Keratinocyte (primary cell): ENCODE measurements around the gene MMP19. TPM values are rescaled to one million over a fixed set of nuclear protein-coding genes. Genes with fewer than 3 reads are reported as not detected.
A peak's percentile ranks its signal among the peaks of the same experiment; 100 is the strongest.

Experiments used
- DNase-seq: peaks from one replicate; pipeline ENCODE4 v3.0.0-alpha.2; 2011; ENCODE audit warnings: low read depth, missing footprints, low spot score
- FAIRE-seq: peaks from 2 replicates; lab custom pipeline; 2011; peaks lifted over from hg19 to GRCh38; lab: Jason Lieb, UNC
- H2AFZ ChIP-seq: 2 replicates; pipeline ENCODE4 v1.6.0; 2012; ENCODE audit warnings: low read length, control low read depth, inconsistent platforms; ENCODE audit not compliant: control insufficient read depth
- H3K27ac ChIP-seq: 2 replicates; pipeline ENCODE4 v1.5.1; 2011; ENCODE audit warnings: low read length; ENCODE audit not compliant: control insufficient read depth, insufficient read depth
- H3K27me3 ChIP-seq: 3 replicates; pipeline ENCODE4 v1.6.0; 2011; ENCODE audit warnings: low read length; ENCODE audit not compliant: control insufficient read depth, insufficient read depth; ENCODE audit errors: extremely low read depth
- H3K36me3 ChIP-seq, 2 experiments: 2 replicates in 1 of 2; 3 replicates in 1 of 2; pipeline ENCODE4 v1.5.1; 2011; ENCODE audit warnings: low read length in 2 of 2, mild to moderate bottlenecking in 1 of 2; ENCODE audit not compliant: control insufficient read depth in 2 of 2, insufficient read depth in 2 of 2; ENCODE audit errors: extremely low read depth in 1 of 2
- H3K4me1 ChIP-seq: 3 replicates; pipeline ENCODE4 v1.5.1; 2011; ENCODE audit warnings: low read length; ENCODE audit not compliant: control insufficient read depth, insufficient read depth; ENCODE audit errors: extremely low read depth
- H3K4me2 ChIP-seq: 3 replicates; pipeline ENCODE4 v1.6.0; 2011; ENCODE audit warnings: low read depth, low read length; ENCODE audit not compliant: control insufficient read depth, insufficient read depth; ENCODE audit errors: extremely low read depth
- H3K4me3 ChIP-seq, 3 experiments: fragments of 200-600 bp in 1 of 3; sonication (generic) in 1 of 3; 2 replicates in 2 of 3; 3 replicates in 1 of 3; pipeline ENCODE4 v1.5.1; 2011 to 2016; ENCODE audit warnings: low read length in 3 of 3, mild to moderate bottlenecking in 3 of 3, control low read depth in 2 of 3, inconsistent platforms in 1 of 3, low read depth in 1 of 3, mixed read lengths in 1 of 3, mixed run types in 1 of 3, moderate library complexity in 1 of 3; ENCODE audit not compliant: control insufficient read depth in 2 of 3, insufficient read depth in 2 of 3; ENCODE audit errors: extremely low read depth in 1 of 3
- H3K79me2 ChIP-seq: 2 replicates; pipeline ENCODE4 v1.6.0; 2012; ENCODE audit warnings: low read length; ENCODE audit not compliant: control insufficient read depth, insufficient read depth
- H3K9ac ChIP-seq: 3 replicates; pipeline ENCODE4 v1.6.0; 2011; ENCODE audit warnings: low read length; ENCODE audit not compliant: control insufficient read depth, insufficient read depth; ENCODE audit errors: extremely low read depth
- H3K9me1 ChIP-seq: 3 replicates; pipeline ENCODE4 v1.6.0; 2011; ENCODE audit warnings: low read length; ENCODE audit not compliant: control insufficient read depth, insufficient read depth; ENCODE audit errors: extremely low read depth
- H3K9me3 ChIP-seq: 2 replicates; pipeline ENCODE4 v1.5.1; 2012; ENCODE audit warnings: low read depth, low read length; ENCODE audit not compliant: control insufficient read depth
- H4K20me1 ChIP-seq: 3 replicates; pipeline ENCODE4 v1.6.0; 2011; ENCODE audit warnings: low read length; ENCODE audit not compliant: control insufficient read depth, insufficient read depth; ENCODE audit errors: extremely low read depth
- EZH2 ChIP-seq: IDR thresholded peaks from one replicate; pipeline ENCODE4 v1.6.1; 2012; ENCODE audit warnings: inconsistent platforms, mild to moderate bottlenecking, low read length, moderate library complexity
- dilution Hi-C: fragments of 300-500 bp; cut with MboI; formaldehyde crosslinking; loops from one replicate; pipeline ENCODE4 v1.7.0; 2020; ENCODE audit warnings: low sequenced_read_pairs; ENCODE audit not compliant: extremely low pct_ligation_motif_present
- polyA plus RNA-seq, 5 experiments: library from polyadenylated mRNA; depleted of rRNA in 3 of 5; stranded (reverse) in 3 of 5; stranded (forward) in 1 of 5; unstranded in 1 of 5; fragments of >200 nt; gene quantifications; 1 replicate in 1 of 5; 2 replicates in 3 of 5; 3 replicates in 1 of 5; pipeline versions ENCODE4 v1.2.1 to v1.2.3, GENCODE V29; 2011 to 2012; ENCODE audit warnings: missing spikeins in 2 of 5, low read depth in 1 of 5, low replicate concordance in 1 of 5
- TF ChIP-seq, protein P1 (sequence below), 3 experiments: IDR thresholded peaks in 1 of 3; conservative IDR thresholded peaks in 1 of 3; optimal IDR thresholded peaks in 1 of 3; 2 replicates in 2 of 3; 3 replicates in 1 of 3; pipeline versions ENCODE3 to v1.5.1; 2011; ENCODE audit warnings: low read length in 3 of 3, mild to moderate bottlenecking in 3 of 3, moderate library complexity in 2 of 3, control low read depth in 1 of 3, inconsistent platforms in 1 of 3; ENCODE audit not compliant: insufficient read depth in 2 of 3; ENCODE audit errors: extremely low read depth in 1 of 3

The MMP19 gene
- polyA plus RNA-seq, 1 donor (not counting 4 experiments of a cell fraction or from before 2014, with no cell fraction given) = 2.7 TPM

- Histone ChIP-seq H4K20me1 (no peaks in the 10 kb centered on the region), H3K9me3 (no peaks in the 10 kb centered on the region), H3K36me3 (peaks cover 24 to 32% of the 10 kb centered on the region in 2 experiments), H3K4me2 (no peak overlapping the region), H3K79me2 (peaks cover 41% of the 10 kb centered on the region), H3K9ac (no peak overlapping the region), H3K4me3 (no peak overlapping the region), H3K27ac (no peak overlapping the region), H3K27me3 (no peaks in the 10 kb centered on the region), H2AFZ (no peak overlapping the region), H3K9me1 (peaks cover 3% of the 10 kb centered on the region), H3K4me1 (peaks cover 11% of the 10 kb centered on the region)
- DNase-seq = no peak
- TF ChIP-seq, protein P1, sequence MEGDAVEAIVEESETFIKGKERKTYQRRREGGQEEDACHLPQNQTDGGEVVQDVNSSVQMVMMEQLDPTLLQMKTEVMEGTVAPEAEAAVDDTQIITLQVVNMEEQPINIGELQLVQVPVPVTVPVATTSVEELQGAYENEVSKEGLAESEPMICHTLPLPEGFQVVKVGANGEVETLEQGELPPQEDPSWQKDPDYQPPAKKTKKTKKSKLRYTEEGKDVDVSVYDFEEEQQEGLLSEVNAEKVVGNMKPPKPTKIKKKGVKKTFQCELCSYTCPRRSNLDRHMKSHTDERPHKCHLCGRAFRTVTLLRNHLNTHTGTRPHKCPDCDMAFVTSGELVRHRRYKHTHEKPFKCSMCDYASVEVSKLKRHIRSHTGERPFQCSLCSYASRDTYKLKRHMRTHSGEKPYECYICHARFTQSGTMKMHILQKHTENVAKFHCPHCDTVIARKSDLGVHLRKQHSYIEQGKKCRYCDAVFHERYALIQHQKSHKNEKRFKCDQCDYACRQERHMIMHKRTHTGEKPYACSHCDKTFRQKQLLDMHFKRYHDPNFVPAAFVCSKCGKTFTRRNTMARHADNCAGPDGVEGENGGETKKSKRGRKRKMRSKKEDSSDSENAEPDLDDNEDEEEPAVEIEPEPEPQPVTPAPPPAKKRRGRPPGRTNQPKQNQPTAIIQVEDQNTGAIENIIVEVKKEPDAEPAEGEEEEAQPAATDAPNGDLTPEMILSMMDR (optimal IDR thresholded peaks at IDR 0.05 in 1 of 3, IDR thresholded peaks at IDR 0.05 in 1 of 3, conservative IDR thresholded peaks at IDR 0.05 in 1 of 3; ENCODE audit: extremely low read depth in 1 of 3, insufficient read depth in 2 of 3, low read length in 3 of 3) = peak in 2 of 3 experiments; percentile 3 to 29
- no peak for TF ChIP-seq EZH2
- dilution Hi-C loops = no loop called here
- no peak for FAIRE-seq
Observed at GRCh38 chr12:55820679-55821078, 22.1 kb downstream of the MMP19 start.

GRCh38 chr12:55818886-55819285 is 23.9 kb downstream of the MMP19 start:
- peak overlapping the region; percentile 81 for H3K9ac ChIP-seq
- peak overlapping the region; percentile 77 for H3K27ac ChIP-seq
- dilution Hi-C loops = no loop called here

More at GRCh38 chr12:55818886-55819285, 23.9 kb downstream of the MMP19 start:
- TF ChIP-seq, protein P1 (optimal IDR thresholded peaks at IDR 0.05 in 1 of 3, IDR thresholded peaks at IDR 0.05 in 1 of 3, conservative IDR thresholded peaks at IDR 0.05 in 1 of 3; ENCODE audit: extremely low read depth in 1 of 3, insufficient read depth in 2 of 3, low read length in 3 of 3) = no peak
- TF ChIP-seq EZH2 = no peak
- Histone ChIP-seq H4K20me1 (no peaks in the 10 kb centered on the region), H3K36me3 (peaks cover 24 to 41% of the 10 kb centered on the region in 2 experiments), H3K79me2 (peaks cover 57% of the 10 kb centered on the region), H2AFZ (no peak overlapping the region), H3K4me3 (peak overlapping the region; percentile 61 to 86 (median 78)), H3K27me3 (no peaks in the 10 kb centered on the region), H3K9me1 (peaks cover 3% of the 10 kb centered on the region), H3K4me2 (peak overlapping the region; percentile 75), H3K9me3 (no peaks in the 10 kb centered on the region), H3K4me1 (peaks cover 14% of the 10 kb centered on the region)
- DNase-seq = no peak
- no peak for FAIRE-seq
